Naive thymus-derived CD8-positive, alpha-beta T cell (primary cell): ENCODE results near the gene CHI3L2. TPM values are rescaled to one million over a fixed set of nuclear protein-coding genes. Genes with fewer than 3 reads are reported as not detected.
A peak's percentile ranks its signal among the peaks of the same experiment; 100 is the strongest.

Source experiments
- ATAC-seq, 2 donors: fragments of 150-1000 bp; cut with Tn5 transposase in 1 of 2; sonication (Bioruptor Pico), chemical (Tn5 transposase) in 1 of 2; 1 replicate in 1 of 2; 2 replicates in 1 of 2; pipeline ENCODE4 v1.10.0; 2021; ENCODE audit warnings: mild to moderate bottlenecking in 2 of 2, moderate library complexity in 2 of 2
- POLR2A ChIA-PET: fragments of 350-600 bp; sonication (Branson Sonifier 250); formaldehyde crosslinking; loops from one replicate; lab custom pipeline; 2021; ENCODE audit warnings: antibody characterized with exemption; lab: Charles Lee
- DNase-seq, 10 donors: peaks; one replicate each; pipeline versions ENCODE4 v3.0.0 to v3.0.0-alpha.2; 2020 to 2022
- H3K27ac Mint-ChIP-seq, 10 donors: one replicate each; pipeline ENCODE4 v1.8.0; 2020 to 2022; ENCODE audit warnings: mild to moderate bottlenecking in 10 of 10, mixed read lengths in 10 of 10, moderate library complexity in 4 of 10, inconsistent platforms in 1 of 10
- H3K27me3 Mint-ChIP-seq, 5 donors: one replicate each; pipeline ENCODE4 v1.8.0; 2021 to 2022; ENCODE audit warnings: mixed read lengths in 5 of 5
- H3K36me3 Mint-ChIP-seq, 3 donors: one replicate each; pipeline ENCODE4 v1.8.0; 2020 to 2022; ENCODE audit warnings: mixed read lengths in 3 of 3, mild to moderate bottlenecking in 2 of 3, inconsistent platforms in 1 of 3
- H3K4me1 Mint-ChIP-seq, 4 donors: one replicate each; pipeline ENCODE4 v1.8.0; 2021 to 2022; ENCODE audit warnings: mixed read lengths in 4 of 4
- H3K4me3 Mint-ChIP-seq, 10 donors: one replicate each; pipeline ENCODE4 v1.8.0; 2020 to 2022; ENCODE audit warnings: mild to moderate bottlenecking in 10 of 10, mixed read lengths in 10 of 10, moderate library complexity in 6 of 10, inconsistent platforms in 1 of 10
- H3K9me3 Mint-ChIP-seq, 9 donors: one replicate each; pipeline ENCODE4 v1.8.0; 2020 to 2022; ENCODE audit warnings: mixed read lengths in 9 of 9, mild to moderate bottlenecking in 3 of 9, inconsistent platforms in 1 of 9, moderate library complexity in 1 of 9
- polyA plus RNA-seq, 3 donors: library from polyadenylated mRNA; unstranded; fragments of 300-500 nt; fragmentation: Illumina TruSeq; gene quantifications; one replicate each; pipeline ENCODE4 v1.2.3, GENCODE V29; 2021
- total RNA-seq, 8 experiments: library from RNA in 2 of 8; stranded (reverse) in 2 of 8; gene quantifications; one replicate each; pipeline ENCODE4 v1.2.3 and lab custom pipeline; 2021 to 2026

Gene CHI3L2
- total and polyA plus RNA-seq, 5 experiments from 2014 or later: 5.7 to 69.0 (median 45.4) TPM

DNA sequence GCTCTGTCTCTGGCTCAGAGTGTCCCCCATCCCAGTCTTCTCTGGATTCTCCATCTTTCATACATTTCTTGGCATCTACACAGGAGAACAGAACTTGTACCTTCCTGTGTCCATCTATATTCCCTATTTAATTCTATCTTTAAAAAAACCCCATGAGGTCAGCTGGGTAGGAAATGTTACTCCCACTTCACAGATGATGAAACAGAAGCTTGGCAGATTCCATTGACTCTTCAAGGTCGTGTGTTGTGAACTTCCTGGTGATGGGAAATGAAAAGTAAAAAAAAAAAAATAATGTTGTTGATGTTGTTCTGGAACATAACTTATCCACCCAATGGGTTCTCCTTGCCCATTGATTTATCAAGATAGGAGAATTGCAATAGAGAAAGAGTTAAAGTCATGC is 8.9 kb downstream of the CHI3L2 start:
- ATAC-seq (no peak), DNase-seq (no peak)
- Mint-ChIP-seq H3K36me3 (peaks cover 2 to 52% (median 30%) of the 10 kb centered on the region in 3 donors), H3K27me3 (no peaks in the 10 kb centered on the region), H3K4me1 (peaks cover 2 to 51% (median 30%) of the 10 kb centered on the region in 4 donors), H3K27ac (peak overlapping the region in 2 of 10 donors; percentile 14 to 20), H3K4me3 (no peak overlapping the region), H3K9me3 (no peaks in the 10 kb centered on the region)
- POLR2A ChIA-PET: interaction anchor here (1.2 to 2.2 kb wide), 2 partner anchors 10 to 15 kb away, joined by 3 to 6 read pairs; no protein-coding TSS in a partner anchor

DNA sequence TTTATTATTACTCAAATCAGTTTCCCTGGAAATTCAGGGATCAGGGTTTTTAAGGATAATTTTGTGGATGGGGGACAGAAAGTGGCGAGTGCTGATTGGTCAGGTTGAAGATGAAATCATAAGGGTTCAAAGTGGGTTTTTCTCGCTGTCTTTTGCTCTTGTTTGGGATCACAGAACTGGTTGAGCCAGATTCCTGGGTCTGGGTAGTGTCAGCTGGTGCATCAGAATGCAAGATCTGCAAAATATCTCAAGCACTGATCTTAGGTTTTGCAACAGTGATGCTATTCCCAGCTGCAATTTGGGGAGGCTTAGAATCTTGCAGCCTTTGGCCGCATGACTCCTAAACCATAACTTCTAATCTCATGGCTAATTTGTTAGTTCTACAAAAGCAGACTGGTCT is 9.3 kb downstream of the CHI3L2 start:
- Mint-ChIP-seq H3K9me3 (no peaks in the 10 kb centered on the region), H3K4me3 (no peak overlapping the region), H3K4me1 (peaks cover 2 to 48% (median 26%) of the 10 kb centered on the region in 4 donors), H3K36me3 (peaks cover 2 to 54% (median 33%) of the 10 kb centered on the region in 3 donors), H3K27me3 (no peaks in the 10 kb centered on the region), H3K27ac (peak overlapping the region in 2 of 10 donors; percentile 20 to 56)
- ATAC-seq (no peak), DNase-seq (no peak)
- POLR2A ChIA-PET: interaction anchor here (1.2 kb wide), 1 partner anchor 10 kb away, joined by 3 read pairs; no protein-coding TSS in a partner anchor

DNA sequence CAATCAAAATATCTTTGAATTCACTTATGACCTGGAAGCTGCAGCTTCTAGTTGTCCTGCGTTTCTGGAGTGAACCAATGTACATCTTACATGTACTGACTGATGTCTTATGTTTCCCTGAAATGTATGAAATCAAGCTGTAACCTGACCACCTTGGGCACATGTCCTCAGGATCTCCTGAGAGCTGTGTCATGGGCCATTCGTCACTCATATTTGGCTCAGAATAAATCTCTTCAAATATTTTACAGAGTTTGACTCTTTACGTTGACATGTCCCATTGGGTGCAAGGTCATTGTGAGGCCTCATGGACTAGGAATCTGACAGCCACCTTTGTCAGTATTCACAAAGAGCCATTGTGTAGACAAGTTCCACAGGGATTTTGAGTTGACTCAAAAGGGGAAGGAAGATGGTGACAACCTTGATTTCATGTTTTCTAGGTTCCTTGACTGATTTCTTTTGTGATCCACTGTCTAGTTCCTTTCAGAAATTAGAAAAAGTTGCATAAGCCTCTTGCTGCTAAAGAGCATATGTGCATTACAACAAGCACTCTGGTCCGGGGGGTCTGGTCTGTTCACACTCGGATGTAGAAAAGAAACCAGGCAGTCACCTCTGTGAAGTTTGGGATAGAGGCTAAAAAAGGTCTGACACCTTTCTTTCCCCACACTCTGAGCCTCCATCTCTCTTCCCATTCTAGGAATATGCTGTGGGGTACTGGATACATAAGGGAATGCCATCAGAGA is 10.7 kb downstream of the CHI3L2 start:
- peak overlapping the region in 1 of 10 donors; percentile 24 for H3K27ac Mint-ChIP-seq
- ATAC-seq: no peak
- peaks cover 2 to 36% (median 13%) of the 10 kb centered on the region in 4 donors for H3K4me1 Mint-ChIP-seq
- no peak overlapping the region for H3K4me3 Mint-ChIP-seq
- POLR2A ChIA-PET: no interaction called here
- H3K36me3 Mint-ChIP-seq: peaks cover 2 to 59% (median 33%) of the 10 kb centered on the region in 3 donors
- H3K9me3 Mint-ChIP-seq: no peaks in the 10 kb centered on the region
- H3K27me3 Mint-ChIP-seq: no peaks in the 10 kb centered on the region
- no peak for DNase-seq

DNA sequence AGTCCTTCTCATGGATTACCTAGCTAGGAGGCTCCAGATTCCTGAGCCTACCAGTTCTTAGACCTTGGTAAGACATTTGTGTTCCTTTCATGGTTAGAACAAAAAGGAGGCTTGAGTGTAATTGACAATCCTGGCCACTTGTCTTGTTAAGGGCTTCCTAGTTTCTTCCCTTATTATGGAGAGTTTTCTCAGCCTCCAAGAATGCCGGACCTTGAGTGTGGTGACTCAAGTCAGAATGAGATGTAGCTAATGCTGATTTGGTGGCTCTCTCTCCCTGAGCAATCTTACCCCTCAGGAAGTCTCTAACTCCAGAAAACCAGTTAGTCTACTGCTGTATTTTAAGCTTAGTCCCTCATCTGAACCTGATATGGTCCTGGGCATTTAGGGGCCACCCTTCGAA is 14.3 kb downstream of the CHI3L2 start:
- Mint-ChIP-seq H3K9me3 (no peaks in the 10 kb centered on the region), H3K4me3 (no peak overlapping the region), H3K4me1 (peaks cover 0 to 16% (median 1%) of the 10 kb centered on the region in 4 donors), H3K27me3 (no peaks in the 10 kb centered on the region), H3K27ac (no peak overlapping the region), H3K36me3 (peaks cover 2 to 59% (median 25%) of the 10 kb centered on the region in 3 donors)
- POLR2A ChIA-PET: interaction anchor here (0.9 kb wide), 1 partner anchor 9 kb away, joined by 3 read pairs; no protein-coding TSS in a partner anchor
- DNase-seq (no peak), ATAC-seq (no peak)

DNA sequence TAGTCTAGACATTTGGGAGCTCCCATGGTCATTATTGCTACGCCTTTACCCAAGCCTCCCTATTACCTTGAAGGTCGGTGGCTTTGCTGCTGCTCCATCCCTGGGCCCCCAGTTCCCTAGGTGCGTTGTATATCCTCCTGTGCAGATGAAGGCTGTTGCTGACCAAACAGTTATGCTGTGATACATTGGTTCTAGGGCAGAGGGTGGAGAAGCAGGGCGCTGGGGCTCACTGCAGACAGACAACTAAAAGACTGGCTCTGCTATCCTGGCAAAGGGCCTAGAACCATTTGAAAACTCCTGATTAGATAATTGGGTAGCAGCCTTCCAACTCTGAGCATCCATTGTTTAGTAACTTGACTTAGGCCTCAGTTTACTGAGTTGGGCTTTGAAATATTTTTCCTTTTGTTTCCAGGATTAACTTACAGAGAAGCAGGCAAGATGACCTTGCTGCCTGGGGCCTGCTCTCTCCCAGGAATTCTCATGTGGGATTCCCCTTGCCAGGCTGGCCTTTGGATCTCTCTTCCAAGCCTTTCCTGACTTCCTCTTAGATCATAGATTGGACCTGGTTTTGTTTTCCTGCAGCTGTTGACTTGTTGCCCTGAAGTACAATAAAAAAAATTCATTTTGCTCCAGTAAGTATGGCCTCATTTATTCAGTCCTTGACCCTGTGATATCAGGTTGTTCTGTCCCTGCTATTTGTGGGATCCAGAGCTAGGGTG is 15.5 kb downstream of the CHI3L2 start:
- no peaks in the 10 kb centered on the region for H3K9me3 Mint-ChIP-seq

DNA sequence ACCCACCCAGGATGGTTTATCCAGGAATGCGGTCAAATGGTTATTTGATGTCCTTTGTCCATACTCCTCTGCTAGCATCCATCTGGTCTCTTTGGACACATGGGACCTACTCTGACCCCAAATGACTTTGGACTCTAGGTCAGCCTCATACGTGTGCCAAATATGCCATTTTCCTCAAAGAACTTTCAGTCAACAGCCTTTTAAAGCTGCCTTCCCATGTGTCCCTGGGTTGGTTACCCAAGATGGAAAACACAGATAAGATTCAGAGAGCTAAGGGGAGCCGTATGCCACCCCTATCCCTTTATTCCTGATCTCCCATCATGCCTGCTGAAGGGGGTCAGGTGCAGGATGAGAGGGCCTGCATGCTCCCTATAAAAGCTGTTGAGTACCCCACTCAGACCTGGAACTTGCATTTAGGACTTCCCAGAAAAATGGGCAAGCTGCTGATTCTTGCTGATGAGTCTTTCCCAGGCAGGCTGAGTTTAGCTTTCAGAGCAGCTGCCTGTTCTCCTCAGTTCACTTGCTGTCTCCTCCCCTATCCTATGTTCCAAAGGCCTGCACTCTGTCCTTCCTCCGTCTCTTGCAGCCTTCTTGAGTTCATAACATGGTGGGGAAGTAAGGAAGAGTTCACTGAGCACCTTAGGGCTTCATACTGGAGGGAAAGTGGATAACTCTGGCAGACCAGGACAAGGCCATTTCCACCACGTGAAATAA is 19.8 kb downstream of the CHI3L2 start:
- H3K27me3 Mint-ChIP-seq: no peaks in the 10 kb centered on the region
- ATAC-seq (no peak), DNase-seq (no peak)
- peaks cover 0 to 14% (median 0%) of the 10 kb centered on the region in 3 donors for H3K36me3 Mint-ChIP-seq
- H3K4me3 Mint-ChIP-seq: no peak overlapping the region
- POLR2A ChIA-PET: no interaction called here
- H3K9me3 Mint-ChIP-seq: no peaks in the 10 kb centered on the region
- peaks cover 16 to 21% (median 19%) of the 10 kb centered on the region in 4 donors for H3K4me1 Mint-ChIP-seq
- no peak overlapping the region for H3K27ac Mint-ChIP-seq

More for the DNA sequence above, 15.5 kb downstream of the CHI3L2 start:
- Mint-ChIP-seq H3K27ac (peak overlapping the region in 2 of 10 donors; percentile 33 to 37), H3K27me3 (no peaks in the 10 kb centered on the region), H3K4me3 (no peak overlapping the region), H3K4me1 (peaks cover 0 to 14% (median 1%) of the 10 kb centered on the region in 4 donors), H3K36me3 (peaks cover 2 to 48% (median 24%) of the 10 kb centered on the region in 3 donors)
- ATAC-seq (no peak), DNase-seq (no peak)
- POLR2A ChIA-PET: interaction anchor here (1.0 to 1.4 kb wide), 2 partner anchors 8 to 20 kb away, joined by 3 read pairs; no protein-coding TSS in a partner anchor

DNA sequence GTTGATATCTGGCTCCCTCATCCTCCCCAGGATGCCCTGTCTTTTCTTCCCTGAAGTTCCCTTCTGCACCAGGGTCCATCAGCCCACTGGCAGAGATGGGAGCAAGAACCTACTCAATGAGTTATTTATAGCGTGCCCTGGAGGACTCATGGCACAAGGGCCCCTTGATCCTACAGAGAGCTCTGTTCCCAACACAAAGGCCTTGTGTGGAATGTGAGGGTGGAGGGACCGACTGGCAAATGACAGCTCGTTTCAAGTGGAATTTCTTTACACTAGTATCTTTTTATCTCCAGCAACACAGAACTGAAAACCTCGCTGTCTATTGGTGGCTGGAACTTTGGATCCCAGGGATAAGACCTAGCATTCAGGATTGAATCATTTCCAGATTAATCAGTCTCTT is 22.4 kb downstream of the CHI3L2 start:
- no peaks in the 10 kb centered on the region for H3K9me3 Mint-ChIP-seq
- peaks cover 21 to 39% (median 30%) of the 10 kb centered on the region in 4 donors for H3K4me1 Mint-ChIP-seq
- no peaks in the 10 kb centered on the region for H3K36me3 Mint-ChIP-seq
- no peak overlapping the region for H3K4me3 Mint-ChIP-seq
- no peak for ATAC-seq
- H3K27me3 Mint-ChIP-seq: no peaks in the 10 kb centered on the region
- H3K27ac Mint-ChIP-seq: peak overlapping the region in 3 of 10 donors; percentile 44 to 70 (median 60)
- POLR2A ChIA-PET: interaction anchor here (0.8 to 2.0 kb wide), 3 partner anchors 15 to 58 kb away, joined by 3 to 6 read pairs (median 6); no protein-coding TSS in a partner anchor
- no peak for DNase-seq

DNA sequence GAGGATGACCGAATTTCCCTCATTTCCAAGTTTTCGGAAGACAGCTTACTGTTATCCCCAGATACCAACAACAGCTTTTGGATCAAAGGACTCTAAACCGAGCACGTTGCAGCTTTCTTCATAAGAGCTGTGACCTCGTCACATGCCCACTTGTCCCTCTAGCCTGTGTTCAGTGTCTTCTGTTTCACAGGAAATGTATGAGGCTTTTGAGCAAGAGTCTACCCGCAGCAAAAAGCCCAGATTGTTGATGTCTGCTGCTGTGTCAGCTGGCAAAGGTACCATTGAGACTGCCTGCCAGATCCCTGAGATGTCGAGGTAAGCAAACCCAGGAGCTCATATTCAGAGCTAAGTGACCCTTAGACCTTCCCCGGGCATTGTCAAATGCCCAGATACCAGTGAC is 24.1 kb downstream of the CHI3L2 start:
- ATAC-seq (peak; percentile 98 to 99), DNase-seq (peak in 6 of 10 donors; percentile 10 to 58 (median 32))
- no peaks in the 10 kb centered on the region for H3K36me3 Mint-ChIP-seq
- no peaks in the 10 kb centered on the region for H3K27me3 Mint-ChIP-seq
- H3K9me3 Mint-ChIP-seq: peaks cover 0 to 2% (median 0%) of the 10 kb centered on the region in 9 donors
- H3K27ac Mint-ChIP-seq: peak overlapping the region; percentile 78 to 91 (median 88)
- H3K4me1 Mint-ChIP-seq: peaks cover 22 to 46% (median 34%) of the 10 kb centered on the region in 4 donors
- H3K4me3 Mint-ChIP-seq: peak overlapping the region in 7 of 10 donors; percentile 8 to 65 (median 39)
- POLR2A ChIA-PET: interaction anchor here (0.6 to 2.2 kb wide), 9 partner anchors 11 to 83 kb away, joined by 3 to 14 read pairs (median 5); partner anchors contain the start of gene CHI3L2

DNA sequence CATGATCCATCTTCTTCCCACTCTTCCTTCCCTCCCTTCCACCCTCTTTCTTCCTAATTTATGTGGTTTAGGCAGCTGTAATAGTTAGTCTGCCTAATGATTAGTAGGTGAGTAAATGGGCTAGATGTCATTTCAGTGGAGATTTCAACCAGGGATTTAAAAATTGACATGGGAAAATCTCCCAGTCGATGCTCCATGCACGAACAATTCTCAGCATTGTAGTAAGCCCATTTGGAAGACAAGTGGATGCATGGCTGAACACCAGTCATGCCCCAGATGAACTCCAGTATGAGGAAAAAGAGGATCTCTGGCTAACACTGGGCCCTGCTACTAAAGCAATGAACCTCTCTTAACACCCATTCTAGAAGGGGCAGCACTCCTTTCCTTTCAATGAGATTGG is 25.3 kb downstream of the CHI3L2 start:
- Mint-ChIP-seq H3K4me1 (peaks cover 22 to 46% (median 33%) of the 10 kb centered on the region in 4 donors), H3K36me3 (no peaks in the 10 kb centered on the region), H3K9me3 (peaks cover 0 to 2% (median 0%) of the 10 kb centered on the region in 9 donors), H3K4me3 (no peak overlapping the region), H3K27me3 (no peaks in the 10 kb centered on the region), H3K27ac (peak overlapping the region in 3 of 10 donors; percentile 30 to 86 (median 84))
- DNase-seq (no peak), ATAC-seq (no peak)
- POLR2A ChIA-PET: interaction anchor here (1.9 kb wide), 1 partner anchor 30 kb away, joined by 6 read pairs; no protein-coding TSS in a partner anchor

DNA sequence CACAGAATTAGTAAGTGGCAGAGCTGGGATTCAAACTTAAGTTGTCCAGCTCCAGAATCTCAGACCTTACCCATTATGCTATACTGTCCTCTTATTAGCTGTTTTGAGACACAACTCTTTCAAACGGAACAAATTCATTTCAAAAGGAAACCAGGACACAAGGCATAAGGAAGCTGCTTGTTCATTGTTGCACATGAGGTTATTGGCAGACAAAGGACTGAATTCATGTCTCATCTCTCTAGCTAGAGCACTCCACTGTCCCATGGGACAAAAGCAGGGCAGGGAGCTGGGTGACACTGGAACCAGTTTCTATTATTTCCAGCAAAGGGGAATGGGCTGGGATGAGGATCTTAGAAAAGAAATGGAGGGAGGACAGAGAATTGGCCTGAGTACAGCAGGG is 26.4 kb downstream of the CHI3L2 start:
- peak overlapping the region in 2 of 10 donors; percentile 7 to 30 for H3K27ac Mint-ChIP-seq
- POLR2A ChIA-PET: interaction anchor here (0.9 to 1.3 kb wide), 2 partner anchors 18 to 64 kb away, joined by 3 read pairs; no protein-coding TSS in a partner anchor

DNA sequence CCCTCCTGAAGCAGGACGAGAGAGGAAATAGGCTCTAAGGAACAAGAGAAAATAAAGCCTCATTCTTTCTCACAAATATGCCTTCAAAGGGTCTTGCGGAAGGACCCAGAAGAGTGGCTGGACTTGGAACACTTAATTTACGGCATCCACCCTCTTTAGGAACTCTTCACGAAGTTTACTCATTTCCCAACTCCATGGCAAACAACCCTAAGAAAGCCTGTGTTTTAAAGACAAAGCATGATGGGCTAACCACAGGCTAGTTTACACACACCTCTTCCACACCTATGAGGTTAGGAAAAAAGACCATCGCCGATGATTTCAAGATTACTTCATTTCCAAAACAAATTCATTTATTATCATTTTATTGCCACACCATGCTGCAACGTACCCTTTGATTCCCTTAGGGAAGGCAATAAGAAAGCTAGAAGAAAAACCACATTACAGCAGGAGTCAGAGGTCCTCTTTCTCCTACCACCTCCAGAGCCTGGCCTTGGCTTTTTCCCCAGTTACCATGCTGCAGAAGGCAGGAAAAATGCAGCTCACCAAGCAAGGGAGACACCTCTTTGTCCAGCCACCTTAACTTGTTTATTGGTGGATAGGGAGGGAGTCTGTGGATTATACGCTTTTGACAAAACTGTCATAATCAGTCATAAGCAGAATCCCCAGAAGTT is 29.6 kb downstream of the CHI3L2 start:
- peaks cover 0 to 5% (median 0%) of the 10 kb centered on the region in 9 donors for H3K9me3 Mint-ChIP-seq
- peaks cover 5 to 29% (median 19%) of the 10 kb centered on the region in 4 donors for H3K4me1 Mint-ChIP-seq
- no peak overlapping the region for H3K4me3 Mint-ChIP-seq
- no peaks in the 10 kb centered on the region for H3K27me3 Mint-ChIP-seq
- no peak for ATAC-seq
- H3K36me3 Mint-ChIP-seq: peaks cover 0 to 2% (median 0%) of the 10 kb centered on the region in 3 donors
- POLR2A ChIA-PET: no interaction called here
- no peak for DNase-seq
- peak overlapping the region in 1 of 10 donors; percentile 60 for H3K27ac Mint-ChIP-seq

More for the DNA sequence above, 26.4 kb downstream of the CHI3L2 start:
- no peak for ATAC-seq
- Mint-ChIP-seq H3K4me3 (no peak overlapping the region), H3K9me3 (peaks cover 0 to 2% (median 0%) of the 10 kb centered on the region in 9 donors), H3K36me3 (no peaks in the 10 kb centered on the region), H3K4me1 (peaks cover 22 to 46% (median 33%) of the 10 kb centered on the region in 4 donors), H3K27me3 (no peaks in the 10 kb centered on the region)
- DNase-seq: no peak
